Thoracic aorta (tissue), 2 donors: Measurements from ENCODE around the gene FBXW7. TPM values are rescaled to one million over a fixed set of nuclear protein-coding genes. Genes with fewer than 3 reads are reported as not detected.

Experiments
- ATAC-seq: fragments of 150-250 bp; one replicate; pipeline ENCODE4 v1.8.0; 2017; ENCODE audit warnings: low read depth; ENCODE audit not compliant: insufficient number of reproducible peaks, low FRiP score
- DNase-seq: peaks from one replicate; pipeline ENCODE4 v3.0.0-alpha.2; 2020; ENCODE audit warnings: low spot score
- H3K27ac ChIP-seq, 2 donors: fragments of 200-600 bp; sonication (generic); 1 replicate in 1 of 2; 2 replicates in 1 of 2; pipeline ENCODE4 v1.5.1; 2016; ENCODE audit warnings: mild to moderate bottlenecking in 2 of 2, moderate library complexity in 2 of 2
- H3K27me3 ChIP-seq: fragments of 200-600 bp; sonication (generic); replicated peaks from 2 replicates; pipeline ENCODE4 v1.6.0; 2016; ENCODE audit warnings: mild to moderate bottlenecking; ENCODE audit not compliant: insufficient read depth
- H3K36me3 ChIP-seq: fragments of 200-600 bp; sonication (generic); one replicate; pipeline ENCODE4 v1.5.1; 2016
- H3K4me1 ChIP-seq, 2 donors: fragments of 200-600 bp; sonication (generic); 1 replicate in 1 of 2; 2 replicates in 1 of 2; pipeline versions ENCODE4 v1.5.1 to v1.6.0; 2016; ENCODE audit warnings: low read depth in 2 of 2, mild to moderate bottlenecking in 1 of 2; ENCODE audit not compliant: control insufficient read depth in 1 of 2
- H3K4me3 ChIP-seq: fragments of 200-600 bp; sonication (generic); 2 replicates; pipeline ENCODE4 v1.5.1; 2016; ENCODE audit warnings: mild to moderate bottlenecking
- H3K9me3 ChIP-seq: fragments of 200-600 bp; sonication (generic); 2 replicates; pipeline ENCODE4 v1.5.1; 2016
- CTCF ChIP-seq: fragments of 200-600 bp; sonication (generic); IDR thresholded peaks from one replicate; pipeline ENCODE4 v1.5.1; 2019; ENCODE audit warnings: antibody characterized with exemption
- total RNA-seq, 2 donors: library from RNA; depleted of rRNA; stranded (reverse); fragments of >200 nt; gene quantifications; one replicate each; pipeline versions ENCODE4 v1.1.0 to v1.2.3, GENCODE V29; 2016

The FBXW7 gene
- total RNA-seq, 2 donors from 2014 or later: 31.5 to 92.6 TPM

- Histone ChIP-seq H3K4me1 (peaks cover 8 to 13% of the 10 kb centered on the region in 2 donors), H3K27ac (peak overlapping the region; percentile 41 to 65), H3K9me3 (no peaks in the 10 kb centered on the region), H3K27me3 (no peaks in the 10 kb centered on the region), H3K36me3 (no peaks in the 10 kb centered on the region), H3K4me3 (peak overlapping the region; percentile 76)
- DNase-seq (no peak), ATAC-seq (peak; percentile 85)
- TF ChIP-seq CTCF: no peak
Measured at GRCh38 chr4:152352622-152353116, 183.2 kb downstream of the FBXW7 start.

GRCh38 chr4:152352215-152352614, 183.7 kb downstream of the FBXW7 start:
- H3K4me3 ChIP-seq: peak overlapping the region; percentile 76
- H3K4me1 ChIP-seq: peaks cover 8 to 13% of the 10 kb centered on the region in 2 donors
- peak overlapping the region; percentile 41 to 65 for H3K27ac ChIP-seq
- no peak for DNase-seq
- no peaks in the 10 kb centered on the region for H3K27me3 ChIP-seq
- ATAC-seq: no peak
- TF ChIP-seq CTCF: no peak
- no peaks in the 10 kb centered on the region for H3K9me3 ChIP-seq
- H3K36me3 ChIP-seq: no peaks in the 10 kb centered on the region

- no peak for DNase-seq
- TF ChIP-seq CTCF: no peak
- Histone ChIP-seq H3K4me1 (peaks cover 8 to 11% of the 10 kb centered on the region in 2 donors), H3K27me3 (no peaks in the 10 kb centered on the region), H3K4me3 (peak overlapping the region; percentile 38), H3K27ac (no peak overlapping the region), H3K36me3 (no peaks in the 10 kb centered on the region), H3K9me3 (no peaks in the 10 kb centered on the region)
- ATAC-seq: no peak
Measured at GRCh38 chr4:152351080-152351479, 184.8 kb downstream of the FBXW7 start.

GRCh38 chr4:152348670-152349069, 187.2 kb downstream of the FBXW7 start:
- H3K9me3 ChIP-seq: no peaks in the 10 kb centered on the region
- ATAC-seq (no peak), DNase-seq (no peak)
- H3K27me3 ChIP-seq: no peaks in the 10 kb centered on the region
- peaks cover 7 to 9% of the 10 kb centered on the region in 2 donors for H3K4me1 ChIP-seq
- no peaks in the 10 kb centered on the region for H3K36me3 ChIP-seq
- no peak overlapping the region for H3K27ac ChIP-seq
- TF ChIP-seq CTCF: no peak
- no peak overlapping the region for H3K4me3 ChIP-seq

GRCh38 chr4:152346979-152347378, 188.9 kb downstream of the FBXW7 start:
- Histone ChIP-seq H3K36me3 (no peaks in the 10 kb centered on the region), H3K9me3 (no peaks in the 10 kb centered on the region), H3K4me3 (no peak overlapping the region), H3K27me3 (no peaks in the 10 kb centered on the region), H3K27ac (no peak overlapping the region), H3K4me1 (peaks cover 0 to 6% of the 10 kb centered on the region in 2 donors)
- DNase-seq (no peak), ATAC-seq (no peak)
- TF ChIP-seq CTCF: no peak
